Hematopoietic multipotent progenitor cell treated with erythropoietin and hydrocortisone succinate and interleukin-3 and kit ligand, for 6 days (in vitro differentiated cells): Measurements from ENCODE around the gene SORCS2.

Experiments used
- DNase-seq: peaks from one replicate; pipeline ENCODE4 v3.0.0-alpha.2; 2015

The SORCS2 gene

GRCh38 chr4:7362862-7363430 lies 170.6 kb downstream of the SORCS2 start:
- DNase-seq = no peak

- DNase-seq = no peak
Observed at GRCh38 chr4:7364979-7365378, 172.6 kb downstream of the SORCS2 start.

- no peak for DNase-seq
Observed at GRCh38 chr4:7365462-7366179, 173.3 kb downstream of the SORCS2 start.

DNA sequence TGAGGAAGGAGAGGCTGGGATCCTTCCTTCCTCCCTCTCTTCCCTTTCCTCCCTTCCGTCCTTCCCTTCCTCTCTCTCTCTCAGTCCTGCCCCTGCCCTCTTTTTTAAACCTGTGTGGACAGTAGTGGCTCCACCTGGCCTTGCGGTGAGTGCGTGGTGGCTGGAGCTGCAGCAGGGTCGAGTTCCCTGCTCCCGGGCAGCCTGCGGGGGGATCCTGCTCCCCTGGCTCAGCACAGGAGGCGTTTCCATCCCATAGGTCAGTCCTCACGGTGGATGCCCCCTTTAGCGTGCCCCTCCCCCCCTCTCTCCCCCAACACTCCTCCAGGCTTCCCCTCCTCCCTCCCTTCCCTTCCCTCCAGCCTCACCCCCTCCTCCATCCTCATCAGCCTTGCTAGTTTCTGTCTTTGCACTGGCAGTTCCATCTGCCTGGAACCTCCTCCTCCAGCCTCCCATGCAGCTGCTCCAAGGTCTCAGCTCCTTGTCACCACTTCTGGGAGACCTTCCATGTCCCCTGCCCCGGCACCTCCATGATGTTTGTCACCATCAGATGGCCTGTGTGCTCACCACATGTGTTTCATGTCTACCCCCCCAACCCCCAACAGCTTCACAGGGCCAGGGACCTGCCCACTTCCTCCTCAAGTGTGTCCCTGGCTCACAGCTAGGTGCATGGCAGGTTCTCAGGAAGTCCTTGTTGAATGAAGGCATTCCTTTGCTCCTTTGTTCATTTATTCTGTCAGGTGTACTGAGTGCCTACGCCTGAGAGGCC lies 174.0 kb downstream of the SORCS2 start:
- DNase-seq = no peak

DNA sequence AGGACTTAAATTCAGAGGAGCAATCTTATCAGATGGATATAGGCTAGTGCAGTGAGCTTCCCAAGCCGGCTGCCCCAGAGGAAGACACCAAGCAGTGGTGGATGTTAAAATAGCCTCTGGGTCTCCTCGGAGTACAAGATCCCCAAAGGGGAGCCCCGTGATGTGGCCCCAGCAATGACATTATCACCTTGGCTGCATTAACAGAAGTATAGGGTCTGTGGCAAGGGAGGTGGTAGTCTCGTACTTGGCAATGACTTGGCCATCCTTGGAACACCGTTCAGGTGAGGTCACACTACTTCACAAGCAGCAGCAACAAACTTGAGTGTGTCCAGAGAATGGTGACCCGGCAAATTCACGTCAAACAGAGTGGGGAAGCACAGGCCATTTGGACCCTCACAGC lies 174.6 kb downstream of the SORCS2 start:
- DNase-seq = no peak

DNA sequence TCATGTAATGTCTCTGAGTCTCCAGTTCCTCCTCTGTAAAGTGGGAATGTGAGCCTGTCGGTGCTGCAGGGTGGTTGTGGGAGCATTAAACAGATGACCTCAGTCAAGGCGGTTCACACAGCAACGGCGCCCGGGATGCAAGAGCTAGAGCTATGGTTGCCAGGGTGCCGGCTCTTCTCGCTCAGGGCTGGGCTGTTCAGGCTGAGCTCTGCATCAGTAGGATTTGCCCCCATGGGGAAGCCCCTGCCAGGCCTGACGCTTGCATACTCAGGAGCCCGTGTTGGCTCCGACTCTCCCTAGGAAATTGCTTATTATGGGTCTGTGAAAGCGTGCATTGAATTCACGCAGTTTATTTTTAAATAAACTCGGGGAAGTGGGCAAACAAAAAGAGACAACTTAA lies 175.1 kb downstream of the SORCS2 start:
- DNase-seq = no peak

DNA sequence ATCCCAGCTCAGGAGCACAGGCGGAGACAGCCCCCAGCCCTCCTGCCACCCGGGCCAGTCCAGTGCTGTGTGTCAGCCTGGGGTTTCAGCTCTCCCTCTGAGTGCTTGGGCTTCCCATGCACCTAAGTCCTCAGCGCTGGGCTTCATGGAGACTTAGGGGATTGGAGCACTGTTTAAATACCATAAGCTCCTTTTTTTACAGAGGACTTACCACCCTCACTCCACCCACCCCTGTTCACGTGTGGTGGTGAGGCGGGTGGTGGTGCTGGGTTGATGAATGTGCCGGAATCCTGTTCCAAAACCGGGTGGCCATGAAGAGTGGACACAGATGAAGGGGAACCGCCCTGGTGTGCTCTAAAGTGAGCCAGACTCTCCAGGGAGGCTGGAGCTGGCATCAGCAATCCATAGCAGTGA lies 175.5 kb downstream of the SORCS2 start:
- no peak for DNase-seq

DNA sequence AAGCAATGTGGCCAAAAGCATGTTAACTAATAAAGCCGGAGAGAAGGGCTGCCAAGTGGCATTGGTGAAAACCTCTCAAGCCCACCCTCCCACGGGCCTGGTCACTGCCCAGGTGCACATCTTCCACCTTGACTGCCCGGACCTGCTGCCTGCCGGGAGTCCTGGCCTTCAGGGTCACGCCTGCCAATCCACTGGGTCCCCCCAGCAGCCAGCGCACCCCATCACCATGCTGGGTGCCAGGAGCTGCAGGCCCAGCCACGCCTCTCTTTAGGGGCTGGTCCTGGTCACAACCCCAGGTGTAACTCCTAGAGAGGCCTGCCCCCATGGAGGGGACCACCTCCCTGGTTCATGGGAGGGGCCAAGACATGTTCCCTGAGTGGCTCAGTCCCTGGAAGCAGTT lies 176.0 kb downstream of the SORCS2 start:
- no peak for DNase-seq

DNA sequence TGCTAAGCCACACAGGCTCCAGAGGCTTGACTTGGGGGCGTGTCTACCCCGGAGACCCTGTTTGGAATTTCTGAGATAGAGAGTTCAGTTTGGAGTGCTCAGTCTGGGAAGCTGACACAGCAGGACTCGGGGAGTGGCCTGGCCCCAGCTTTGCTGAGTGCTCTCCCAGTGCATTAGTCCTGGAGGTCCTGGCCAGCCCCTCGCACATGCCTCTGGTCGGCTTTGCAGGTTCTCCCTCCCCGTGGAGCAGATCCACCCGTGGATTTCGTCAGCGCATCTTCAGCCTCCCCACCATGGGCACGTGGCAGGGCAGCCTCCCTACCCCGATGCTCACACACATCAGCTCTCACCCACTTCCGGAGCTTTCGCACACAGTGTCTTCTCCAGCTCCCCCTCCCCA lies 177.2 kb downstream of the SORCS2 start:
- DNase-seq = no peak

GRCh38 chr4:7370038-7370437 lies 177.7 kb downstream of the SORCS2 start:
- DNase-seq = no peak

DNA sequence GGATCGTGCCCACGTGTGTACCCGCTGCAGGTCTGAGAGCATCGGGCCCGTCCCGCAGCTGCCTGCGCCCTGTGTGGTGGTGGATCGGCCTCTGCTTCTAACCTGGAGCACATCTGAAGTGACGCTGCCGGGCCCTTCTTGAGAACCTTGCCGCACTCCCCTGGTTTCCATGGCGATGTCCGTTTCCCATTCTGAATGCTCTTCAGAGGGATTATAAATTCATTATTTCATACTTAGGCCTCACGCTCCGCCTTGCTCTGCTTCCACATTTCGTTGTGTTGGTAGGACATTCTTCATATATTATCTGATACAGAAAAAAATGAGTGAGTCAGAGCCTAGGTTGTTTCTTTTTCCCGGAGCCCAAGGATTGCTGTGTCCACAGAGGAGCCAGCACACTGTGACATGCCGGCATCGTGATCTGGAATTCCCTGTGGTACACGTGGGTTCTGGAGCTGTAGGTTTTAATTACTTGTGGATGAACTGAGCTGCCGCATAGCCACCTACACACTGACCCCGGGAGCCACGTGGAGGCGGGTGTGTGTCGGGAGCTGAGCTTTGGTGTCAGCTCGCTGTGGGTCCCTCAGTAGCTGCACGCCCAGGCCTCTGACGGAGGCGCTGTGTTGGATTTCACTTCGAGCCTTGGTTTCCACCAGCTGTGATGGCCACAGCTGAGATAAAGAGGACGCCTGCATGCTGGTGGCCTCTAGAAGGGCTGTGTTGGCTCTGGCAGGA lies 179.0 kb downstream of the SORCS2 start:
- no peak for DNase-seq

GRCh38 chr4:7372673-7373072 lies 180.3 kb downstream of the SORCS2 start:
- DNase-seq = no peak

GRCh38 chr4:7374571-7374970 lies 182.2 kb downstream of the SORCS2 start:
- no peak for DNase-seq

DNA sequence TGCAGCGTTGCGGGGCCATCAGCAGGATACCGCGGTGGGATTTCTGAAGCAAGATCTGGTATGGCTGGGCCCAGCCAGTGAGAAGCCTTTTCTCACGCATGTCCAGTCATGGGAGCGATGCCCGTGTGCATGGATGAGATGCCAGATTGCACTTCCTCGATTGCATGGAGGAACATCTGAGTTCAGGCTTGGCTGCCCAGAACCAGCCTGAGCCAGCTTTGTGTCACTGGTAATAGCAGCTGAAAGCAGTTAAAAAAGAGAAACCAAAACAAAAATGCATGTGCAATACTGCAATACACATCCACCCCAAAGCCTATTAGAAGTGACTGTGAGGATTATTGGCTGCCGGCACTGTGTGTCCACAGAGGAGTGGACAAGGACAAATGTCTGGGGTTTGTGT lies 183.1 kb downstream of the SORCS2 start:
- no peak for DNase-seq

DNA sequence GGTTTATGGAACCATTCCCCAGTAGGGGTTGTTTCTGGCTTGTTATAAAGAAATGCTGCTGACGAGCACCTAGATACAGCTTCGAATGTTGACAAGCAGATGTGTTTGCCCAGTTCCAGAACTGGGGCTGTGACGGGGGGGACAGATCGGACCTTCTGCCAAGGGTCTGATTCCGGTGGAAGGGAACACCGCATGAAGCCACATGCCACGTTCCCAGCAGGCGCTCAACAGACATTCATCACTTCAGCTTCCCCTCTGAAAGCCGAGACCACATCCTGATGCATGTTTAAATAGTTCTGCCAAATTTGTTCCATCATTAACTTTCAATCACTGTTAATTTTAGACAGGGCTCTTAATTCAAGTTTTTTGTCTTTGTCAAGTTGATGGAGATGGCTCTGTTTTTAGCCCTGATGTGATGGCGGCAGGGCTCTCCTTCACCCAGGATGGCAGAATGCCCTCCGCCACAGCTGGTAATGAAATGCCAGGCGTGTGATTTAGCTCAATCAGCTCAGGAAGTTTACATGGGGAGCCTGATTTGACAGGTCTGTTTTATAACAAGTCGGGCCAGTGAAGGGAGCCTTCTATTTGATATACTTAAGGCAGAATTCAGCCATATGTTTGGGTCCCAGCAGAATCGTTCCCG lies 185.0 kb downstream of the SORCS2 start:
- no peak for DNase-seq

DNA sequence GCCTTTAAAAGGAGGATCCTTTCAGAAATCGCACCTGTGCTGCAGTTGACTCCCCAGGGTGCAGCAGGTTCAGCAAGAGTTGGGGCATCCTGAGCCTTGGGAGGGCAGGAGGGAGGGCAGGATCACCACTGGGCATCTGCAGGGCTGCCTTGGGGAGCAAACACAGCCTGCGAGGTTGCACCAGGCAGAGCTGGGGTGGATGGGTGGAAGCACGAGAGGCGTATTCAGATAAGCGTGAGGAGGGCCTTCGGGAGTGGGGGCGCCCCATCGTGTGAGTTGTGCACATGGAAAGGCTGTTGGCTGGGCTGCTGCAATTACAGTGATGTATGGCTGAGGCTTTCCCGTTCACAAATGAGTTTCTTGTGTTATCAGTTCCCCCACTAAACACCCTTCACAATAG lies 186.8 kb downstream of the SORCS2 start:
- no peak for DNase-seq

GRCh38 chr4:7379719-7380118 lies 187.4 kb downstream of the SORCS2 start:
- no peak for DNase-seq

DNA sequence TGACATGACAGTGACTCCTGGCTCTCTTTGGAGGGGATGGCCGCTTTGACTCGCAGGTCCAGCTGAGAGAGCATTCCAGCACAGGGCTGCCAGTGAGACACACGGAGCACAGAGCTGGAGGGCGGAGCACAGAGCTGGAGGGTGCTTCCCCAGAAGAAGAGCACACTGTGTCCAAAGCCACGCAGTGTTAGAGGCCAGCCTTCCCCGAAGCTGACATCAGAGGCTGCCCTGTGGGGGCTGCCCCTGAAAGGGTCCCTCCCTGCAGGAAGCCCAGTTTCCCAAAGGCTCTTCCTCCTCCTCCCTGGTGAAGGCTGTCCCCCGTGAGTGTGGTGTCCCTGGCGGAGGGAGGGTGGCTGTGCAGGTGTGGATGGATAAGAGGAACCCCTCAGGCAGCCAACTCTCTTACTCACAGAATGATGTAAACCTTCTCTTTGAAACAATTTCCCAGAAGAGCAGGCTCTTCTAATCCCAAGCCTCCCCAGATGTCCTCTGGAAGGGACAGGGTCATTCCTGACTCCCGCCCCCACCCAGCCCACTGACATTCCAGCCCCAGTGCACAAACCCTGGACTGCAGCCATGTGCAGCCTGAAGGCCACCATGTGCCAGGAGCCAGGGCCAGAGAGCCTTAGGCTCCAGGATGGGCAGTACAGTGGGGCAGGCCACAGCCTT lies 189.0 kb downstream of the SORCS2 start:
- DNase-seq = no peak

DNA sequence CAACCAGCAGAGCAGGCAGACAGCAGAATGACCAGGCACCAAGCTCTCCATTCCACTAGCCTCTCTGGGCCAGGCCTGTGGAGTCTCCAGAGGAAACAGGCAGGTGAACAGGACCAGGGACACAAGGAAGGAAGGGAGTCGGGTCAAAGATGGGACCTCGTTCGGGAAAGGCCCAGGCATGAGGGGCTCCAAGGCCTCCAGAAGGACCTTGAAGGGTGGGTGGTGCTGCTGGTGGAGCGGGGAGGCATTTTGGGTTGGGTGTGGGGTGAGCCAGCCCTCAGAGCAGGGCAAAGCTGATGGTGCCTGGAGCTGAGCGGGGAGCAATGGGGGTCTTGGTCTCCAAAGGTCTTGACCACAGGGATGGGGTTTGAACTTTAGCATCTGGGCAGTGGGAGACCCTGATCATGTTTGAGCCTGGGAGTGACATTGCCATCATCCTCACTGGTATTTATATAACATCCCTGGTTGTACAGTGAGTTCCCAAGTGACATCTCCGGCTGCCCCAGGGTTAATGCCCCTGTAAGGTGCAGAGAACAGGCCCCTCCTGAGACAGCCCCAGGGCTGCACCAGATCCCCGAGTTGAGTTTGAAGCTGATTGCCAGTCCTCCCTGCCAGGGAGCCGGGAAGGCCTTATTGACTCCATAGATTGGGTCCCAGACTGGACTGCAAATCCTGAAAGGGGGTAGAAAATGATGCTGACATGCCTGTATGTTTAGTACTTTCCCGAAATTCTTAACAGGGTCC lies 189.7 kb downstream of the SORCS2 start:
- DNase-seq = no peak

DNA sequence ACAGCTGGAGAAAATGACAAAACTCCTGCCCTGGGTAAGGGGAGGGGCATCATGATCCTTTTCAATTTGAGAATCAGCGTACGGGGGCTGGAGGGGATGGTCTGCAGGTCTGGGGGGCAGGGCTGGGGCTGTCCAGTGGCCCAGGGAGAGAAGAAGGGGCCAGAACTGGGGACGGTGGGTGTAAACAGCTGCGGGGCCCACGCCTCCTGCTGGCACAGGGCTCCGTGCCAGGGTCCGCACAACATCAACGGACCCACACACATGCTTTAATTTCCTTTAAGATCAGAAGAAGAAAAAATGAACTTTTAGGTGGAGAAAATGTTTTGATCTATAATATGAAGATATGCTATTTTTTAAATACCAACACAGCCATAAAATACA lies 190.3 kb downstream of the SORCS2 start:
- no peak for DNase-seq

DNA sequence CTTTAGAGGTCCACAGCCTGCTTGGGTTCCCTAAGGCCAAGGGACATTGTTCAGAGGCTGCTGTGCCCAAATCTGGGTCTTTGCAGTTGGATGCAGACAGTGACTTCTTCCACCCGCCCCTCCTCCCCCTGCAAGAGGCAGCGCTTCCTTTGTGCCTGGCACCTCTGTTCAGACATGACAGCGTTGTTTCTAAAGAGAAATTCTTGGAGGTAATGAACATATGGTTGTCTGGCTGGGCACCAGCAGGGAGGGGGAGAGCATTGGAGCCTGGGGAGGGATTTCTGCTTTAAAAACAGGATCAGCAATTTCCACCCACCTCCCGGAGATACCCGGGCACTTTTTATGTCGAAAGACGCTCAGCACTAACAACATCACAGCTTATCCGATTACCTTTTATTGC lies 190.9 kb downstream of the SORCS2 start:
- DNase-seq = no peak
